Panc1 (cell line): Measurements from ENCODE around the gene CD28. TPM values are rescaled to one million over a fixed set of nuclear protein-coding genes. Genes with fewer than 3 reads are reported as not detected.

ENCODE experiments used
- ATAC-seq: fragments of 200-7000 bp; cut with Tn5 transposase; 2 replicates; pipeline ENCODE4 v1.9.1; 2020; ENCODE audit warnings: mild to moderate bottlenecking, moderate library complexity
- BruUV-seq: library from RNA; stranded (reverse); fragments of 400-500 nt; replicated peaks from 2 replicates; lab custom pipeline; 2021; lab: Mats Ljungman, UMichigan
- CTCF ChIA-PET: fragments of 300-600 bp; sonication (Branson Sonifier 250); formaldehyde crosslinking; loops from one replicate; lab custom pipeline; 2022; ENCODE audit warnings: antibody characterized with exemption; lab: Charles Lee
- POLR2A ChIA-PET: fragments of 300-600 bp; sonication (Branson Sonifier 250); formaldehyde crosslinking; loops from one replicate; lab custom pipeline; 2022; ENCODE audit warnings: antibody characterized with exemption; lab: Charles Lee
- DNase-seq: peaks from one replicate; pipeline ENCODE4 v3.0.0-alpha.2; 2010; ENCODE audit warnings: low read depth, low spot score
- H3K27ac ChIP-seq: 2 replicates; pipeline ENCODE4 v1.5.1; 2011; ENCODE audit warnings: mild to moderate bottlenecking, low read length, inconsistent platforms
- H3K27me3 ChIP-seq: fragments of 200-500 bp; sonication (Bioruptor generic); 2 replicates; pipeline ENCODE4 v1.6.0; 2014; ENCODE audit warnings: low read length, inconsistent platforms; ENCODE audit not compliant: control insufficient read depth, insufficient read depth
- H3K36me3 ChIP-seq: fragments of 200-500 bp; sonication (Bioruptor generic); 2 replicates; pipeline ENCODE4 v1.5.1; 2014; ENCODE audit warnings: inconsistent platforms, mild to moderate bottlenecking, low read length, moderate library complexity; ENCODE audit not compliant: control insufficient read depth, insufficient read depth
- H3K4me1 ChIP-seq: 2 replicates; pipeline ENCODE4 v1.5.1; 2011; ENCODE audit warnings: inconsistent platforms, mild to moderate bottlenecking, low read length, moderate library complexity; ENCODE audit not compliant: control insufficient read depth, insufficient read depth
- H3K4me3 ChIP-seq, 2 experiments: 2 replicates each; pipeline ENCODE4 v1.5.1; 2011 to 2012; ENCODE audit warnings: low read depth in 2 of 2, low read length in 2 of 2, mild to moderate bottlenecking in 2 of 2, inconsistent platforms in 1 of 2, moderate library complexity in 1 of 2
- H3K9me3 ChIP-seq: fragments of 200-500 bp; sonication (Bioruptor generic); 2 replicates; pipeline ENCODE4 v1.5.1; 2014; ENCODE audit warnings: low read depth, mild to moderate bottlenecking, inconsistent platforms, low read length, moderate library complexity; ENCODE audit not compliant: control insufficient read depth, insufficient read depth
- CTCF ChIP-seq: fragments of 450-650 bp; IDR thresholded peaks from 2 replicates; pipeline ENCODE4 v1.5.1; 2017; ENCODE audit warnings: mild to moderate bottlenecking
- POLR2AphosphoS5 ChIP-seq: IDR thresholded peaks from 2 replicates; pipeline ENCODE4 v1.6.1; 2012; ENCODE audit warnings: mild to moderate bottlenecking, low read depth, low read length, moderate library complexity
- REST ChIP-seq, 2 experiments: IDR thresholded peaks; 2 replicates each; pipeline ENCODE4 v1.6.1; 2011 to 2012; ENCODE audit warnings: low read depth in 2 of 2, control low read depth in 1 of 2, low read length in 1 of 2, mild to moderate bottlenecking in 1 of 2, moderate library complexity in 1 of 2; ENCODE audit not compliant: insufficient read depth in 1 of 2
- SIN3A ChIP-seq: IDR thresholded peaks from 2 replicates; pipeline ENCODE4 v1.6.1; 2012; ENCODE audit warnings: low read depth, mild to moderate bottlenecking, low read length, moderate library complexity, borderline replicate concordance; ENCODE audit not compliant: insufficient read depth
- TCF7L2 ChIP-seq: IDR thresholded peaks from 2 replicates; pipeline ENCODE4 v1.6.1; 2011; ENCODE audit warnings: mild to moderate bottlenecking, low read depth, low read length, inconsistent platforms
- in situ Hi-C: cut with HindIII; loops from 2 replicates; pipeline ENCODE4 v1.10.0; 2016; ENCODE audit warnings: low sequenced_read_pairs, low pct_unique_long_range_greater_than_20kb
- intact Hi-C: fragments of 100-400 bp; cut with micrococcal nuclease; formaldehyde crosslinking; loops from one replicate; pipeline ENCODE4 v1.10.0; 2022; ENCODE audit not compliant: unreplicated experiment
- total RNA-seq: library from RNA; stranded (reverse); gene quantifications from one replicate; pipeline ENCODE4 v1.2.1, GENCODE V29; 2021; ENCODE audit not compliant: unreplicated experiment

CD28 gene
- total RNA-seq, 1 experiment from 2014 or later, result 0.21 TPM

- intact Hi-C loops, result no loop called here
- ChIA-PET POLR2A (no interaction called here), CTCF (no interaction called here)
- DNase-seq (no peak), ATAC-seq (no peak)
- H3K4me1 ChIP-seq, result no peaks in the 10 kb centered on the region
- H3K4me3 ChIP-seq, result no peak overlapping the region
- BruUV-seq, result no TSS peak
- TF ChIP-seq TCF7L2, result no peak
- no peak for TF ChIP-seq REST (IDR thresholded peaks at IDR 0.05; ENCODE audit: insufficient read depth in 1 of 2, low read depth in 2 of 2, low read length in 1 of 2)
- TF ChIP-seq POLR2AphosphoS5, result no peak
- TF ChIP-seq SIN3A, result no peak
- no peak for TF ChIP-seq CTCF
- no peaks in the 10 kb centered on the region for H3K36me3 ChIP-seq
- no peaks in the 10 kb centered on the region for H3K27me3 ChIP-seq
- H3K27ac ChIP-seq, result no peak overlapping the region
- in situ Hi-C loops, result no loop called here
- no peaks in the 10 kb centered on the region for H3K9me3 ChIP-seq
These were observed 14.3 kb upstream of the CD28 start for GRCh38 chr2:203692031-203692710.

GRCh38 chr2:203693242-203693879, 13.1 kb upstream of the CD28 start:
- POLR2A ChIA-PET, result interaction anchor here (0.6 kb wide), 1 partner anchor 79 kb away, joined by 6 read pairs; no protein-coding TSS in a partner anchor
- Histone ChIP-seq H3K9me3 (no peaks in the 10 kb centered on the region), H3K27me3 (no peaks in the 10 kb centered on the region), H3K27ac (no peak overlapping the region), H3K36me3 (no peaks in the 10 kb centered on the region), H3K4me3 (no peak overlapping the region), H3K4me1 (no peaks in the 10 kb centered on the region)
- CTCF ChIA-PET, result no interaction called here
- in situ Hi-C loops, result no loop called here
- intact Hi-C loops, result no loop called here
- DNase-seq, result no peak
- no peak for TF ChIP-seq SIN3A
- TF ChIP-seq REST (IDR thresholded peaks at IDR 0.05; ENCODE audit: insufficient read depth in 1 of 2, low read depth in 2 of 2, low read length in 1 of 2), result no peak
- no peak for TF ChIP-seq CTCF
- TF ChIP-seq POLR2AphosphoS5, result no peak
- TF ChIP-seq TCF7L2, result no peak
- BruUV-seq, result no TSS peak
- ATAC-seq, result no peak
